ENCODE measurements around the gene ATP1B2. TPM values are rescaled to one million over a fixed set of nuclear protein-coding genes. Genes with fewer than 3 reads are reported as not detected.
"Not testable (repeated sequence)": the region's sequence is repeated elsewhere in the genome, so short reads cannot be mapped to it uniquely, and the experiment has no call there.

The ATP1B2 gene
- total RNA-seq, 1 experiment from 2014 or later, result not detected

- CTCF ChIA-PET, result no interaction called here
- TF ChIP-seq POLR2A (IDR thresholded peaks at IDR 0.05; ENCODE audit: borderline replicate concordance, extremely low read depth, insufficient read depth, insufficient read length) (no peak), SIN3A (IDR thresholded peaks at IDR 0.05; ENCODE audit: low read depth) (no peak), SRF (IDR thresholded peaks at IDR 0.05; ENCODE audit: low read depth) (no peak), JUND (IDR thresholded peaks at IDR 0.05) (no peak), POLR2AphosphoS5 (IDR thresholded peaks at IDR 0.05; ENCODE audit: low read depth, low read length) (no peak), ZNF274 (IDR thresholded peaks at IDR 0.05; ENCODE audit: low read depth, low read length) (no peak), EZH2 (IDR thresholded peaks at IDR 0.05) (no peak)
- TF ChIP-seq, protein P1, sequence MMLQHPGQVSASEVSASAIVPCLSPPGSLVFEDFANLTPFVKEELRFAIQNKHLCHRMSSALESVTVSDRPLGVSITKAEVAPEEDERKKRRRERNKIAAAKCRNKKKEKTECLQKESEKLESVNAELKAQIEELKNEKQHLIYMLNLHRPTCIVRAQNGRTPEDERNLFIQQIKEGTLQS (IDR thresholded peaks at IDR 0.05), result no peak
Observed at GRCh38 chr17:7640783-7641182, 9.9 kb upstream of the ATP1B2 start.

GRCh38 chr17:7641635-7642034 is 9.1 kb upstream of the ATP1B2 start:
- H3K4me1 ChIP-seq (ENCODE audit: control insufficient read depth in 1 of 2, insufficient read depth in 2 of 2, low read length in 2 of 2); H3K9ac ChIP-seq (ENCODE audit: low read length); H3K36me3 ChIP-seq (ENCODE audit: control insufficient read depth in 1 of 2, insufficient read depth in 2 of 2, low read length in 2 of 2); ATAC-seq; H3K9me2 ChIP-seq (ENCODE audit: insufficient read depth); H3K4me3 ChIP-seq (replicated peaks in 1 of 2; ENCODE audit: low read depth in 1 of 2, low read length in 2 of 2); H3K79me2 ChIP-seq (ENCODE audit: insufficient read depth, low read length); CTCF ChIA-PET; BruUV-seq (replicated peaks); H3K9me3 ChIP-seq (ENCODE audit: control insufficient read depth in 1 of 2, insufficient read depth in 1 of 2, low read depth in 1 of 2, low read length in 2 of 2); intact Hi-C loops (cut with micrococcal nuclease); H3K4me2 ChIP-seq (ENCODE audit: low read length); H3K27me3 ChIP-seq (ENCODE audit: insufficient read depth, low read length); H4K20me1 ChIP-seq (ENCODE audit: insufficient read depth); H2AFZ ChIP-seq (ENCODE audit: low read depth, low read length, poor library complexity, severe bottlenecking); H3K27ac ChIP-seq (ENCODE audit: low read depth, low read length); DNase-seq (ENCODE audit: low read depth, low spot score); RAD21 ChIA-PET (ENCODE audit: low non-redundant PET in 1 of 2, low total read pairs in 2 of 2, uncharacterized antibody in 2 of 2, unreplicated experiment in 2 of 2): not testable (repeated sequence)
- POLR2A ChIA-PET, result interaction anchor here (1.0 to 1.7 kb wide), 2 partner anchors 14 to 46 kb away, joined by 4 read pairs; partner anchors contain the start of genes SAT2, TP53 and WRAP53

More at GRCh38 chr17:7640783-7641182, 9.9 kb upstream of the ATP1B2 start:
- H2AFZ ChIP-seq (ENCODE audit: low read depth, low read length, poor library complexity, severe bottlenecking), result no peak overlapping the region
- no peak overlapping the region for H3K27ac ChIP-seq (ENCODE audit: low read depth, low read length)
- H3K79me2 ChIP-seq (ENCODE audit: insufficient read depth, low read length), result no peaks in the 10 kb centered on the region
- intact Hi-C loops (cut with micrococcal nuclease), result no loop called here
- no peak overlapping the region for H3K4me3 ChIP-seq (replicated peaks in 1 of 2; ENCODE audit: low read depth in 1 of 2, low read length in 2 of 2)
- no peaks in the 10 kb centered on the region for H3K9me3 ChIP-seq (ENCODE audit: control insufficient read depth in 1 of 2, insufficient read depth in 1 of 2, low read depth in 1 of 2, low read length in 2 of 2)
- DNase-seq (ENCODE audit: low read depth, low spot score) (no peak), ATAC-seq (no peak)
- H3K36me3 ChIP-seq (ENCODE audit: control insufficient read depth in 1 of 2, insufficient read depth in 2 of 2, low read length in 2 of 2), result no peaks in the 10 kb centered on the region
- H3K9ac ChIP-seq (ENCODE audit: low read length), result no peak overlapping the region
- no peaks in the 10 kb centered on the region for H4K20me1 ChIP-seq (ENCODE audit: insufficient read depth)
- ChIA-PET RAD21 (ENCODE audit: low non-redundant PET in 1 of 2, low total read pairs in 2 of 2, uncharacterized antibody in 2 of 2, unreplicated experiment in 2 of 2) (interaction anchor here in 1 of 2 experiments (0.6 kb wide), 1 partner anchor 15 kb away, joined by 4 read pairs; no protein-coding TSS in a partner anchor), POLR2A (interaction anchor here (1.0 kb wide), 1 partner anchor 13 kb away, joined by 4 read pairs; the partner anchor contains the start of gene SAT2)
- no peaks in the 10 kb centered on the region for H3K9me2 ChIP-seq (ENCODE audit: insufficient read depth)
- BruUV-seq (replicated peaks), result no TSS peak
- no peaks in the 10 kb centered on the region for H3K4me1 ChIP-seq (ENCODE audit: control insufficient read depth in 1 of 2, insufficient read depth in 2 of 2, low read length in 2 of 2)
- no peak overlapping the region for H3K4me2 ChIP-seq (ENCODE audit: low read length)
- H3K27me3 ChIP-seq (ENCODE audit: insufficient read depth, low read length), result no peaks in the 10 kb centered on the region

All from HCT116 (cell line).